NCI-H1105 treated with DMSO at 0.1 percent for 48 hours (cell line): ENCODE measurements around the gene DONSON.

Source experiments
- DNase-seq: peaks from one replicate; lab custom pipeline; 2025; lab: John Stamatoyannopoulos, UW

The DONSON gene

GRCh38 chr21:33541756-33542639 is 46.5 kb downstream of the DONSON start, which contains the start of gene GART:
Gene GART (minus strand): TSS chr21:33542117. CDS start chr21:33539315, 2,802 bp downstream.
- DNase-seq = peak; percentile 81

- DNase-seq = no peak
These were observed 47.3 kb downstream of the DONSON start for GRCh38 chr21:33541105-33541711.

DNA sequence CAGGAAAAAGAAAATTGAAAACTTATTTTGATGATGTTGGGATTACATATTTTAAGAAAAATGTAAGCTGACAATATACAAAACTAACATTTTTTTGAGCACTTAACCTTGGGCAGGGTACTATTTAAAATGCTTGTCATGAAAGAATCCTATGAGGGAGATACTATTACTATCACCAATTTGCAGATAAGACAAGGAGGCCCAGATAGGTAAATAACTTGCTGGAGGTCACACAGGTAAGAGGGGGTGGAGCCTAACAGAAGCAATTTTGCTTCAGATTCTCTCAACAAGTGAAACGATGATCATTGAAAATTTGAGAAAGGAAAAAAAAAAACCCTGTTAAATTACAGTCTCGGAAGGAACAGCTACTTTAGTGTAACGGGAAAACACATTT is 47.8 kb downstream of the DONSON start:
- no peak for DNase-seq

DNA sequence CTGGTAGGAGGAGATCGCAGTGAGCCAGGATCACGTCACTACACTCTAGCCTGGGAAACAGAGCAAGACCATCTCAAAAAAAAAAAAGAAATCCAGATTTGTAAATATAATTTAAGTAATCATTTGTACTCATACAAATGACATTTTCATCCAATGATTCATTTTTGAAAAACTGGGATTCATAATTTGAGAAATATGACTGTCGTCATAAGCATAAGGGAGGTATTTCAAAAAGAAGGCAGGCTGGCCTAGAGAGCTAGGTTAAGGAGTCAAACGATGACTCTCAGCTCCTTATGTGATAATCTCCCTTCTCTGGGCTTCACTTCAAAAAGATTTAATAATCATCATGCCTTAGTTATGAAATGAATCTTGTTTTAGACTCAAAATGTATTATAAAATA is 48.9 kb downstream of the DONSON start:
- no peak for DNase-seq

GRCh38 chr21:33537212-33537611 is 51.3 kb downstream of the DONSON start:
- DNase-seq = no peak

- DNase-seq = no peak
These were observed 57.5 kb downstream of the DONSON start for GRCh38 chr21:33531007-33531406.
